Colonic mucosa (tissue), 4 donors: ENCODE results near the gene TNFRSF9. TPM values are rescaled to one million over a fixed set of nuclear protein-coding genes. Genes with fewer than 3 reads are reported as not detected.
A peak's percentile ranks its signal among the peaks of the same experiment; 100 is the strongest.

Experiments
- DNase-seq: peaks from one replicate; pipeline ENCODE4 v3.0.0-alpha.2; 2020
- H3K27ac ChIP-seq: fragments of 200-600 bp; one replicate; pipeline ENCODE4 v1.8.0; 2021
- H3K27me3 ChIP-seq: fragments of 200-600 bp; one replicate; pipeline ENCODE4 v1.8.0; 2021
- H3K36me3 ChIP-seq: fragments of 200-600 bp; one replicate; pipeline ENCODE4 v1.8.0; 2021
- H3K4me1 ChIP-seq: fragments of 200-600 bp; one replicate; pipeline ENCODE4 v1.8.0; 2021; ENCODE audit warnings: mild to moderate bottlenecking
- H3K4me3 ChIP-seq: fragments of 200-600 bp; one replicate; pipeline ENCODE4 v1.8.0; 2021
- H3K9ac ChIP-seq, 2 donors: one replicate each; pipeline ENCODE4 v1.7.0; 2013; ENCODE audit warnings: control low read depth in 2 of 2, low read depth in 2 of 2, low read length in 2 of 2
- H3K9me3 ChIP-seq: fragments of 200-600 bp; one replicate; pipeline ENCODE4 v1.8.0; 2021
- CTCF ChIP-seq: fragments of 200-600 bp; IDR thresholded peaks from one replicate; pipeline ENCODE4 v1.8.0; 2022; ENCODE audit warnings: antibody characterized with exemption, mild to moderate bottlenecking
- intact Hi-C: fragments of 100-400 bp; cut with DNase I; formaldehyde crosslinking; loops from one replicate; pipeline ENCODE4 v1.14.1; 2022
- total RNA-seq, 2 donors: library from RNA; stranded (reverse); fragmentation: NEBNext Ultra II Directional in 1 of 2; extraction: Animal tissue kit (Norgen Biotek cat#: 25700) in 1 of 2; gene quantifications; one replicate each; pipeline ENCODE4 v1.2.1, GENCODE V29; 2021
- donor health status: healthy.
- donor health status: DM: no; HTN: no; CAD: no.
- donor health status: DM: no; HTN: no; CAD: no.

Gene TNFRSF9
- total RNA-seq, 2 donors from 2014 or later: 0.17 to 0.56 TPM

GRCh38 chr1:7886405-7886745 is 54.3 kb downstream of the TNFRSF9 start:
- Histone ChIP-seq H3K27ac (no peak overlapping the region), H3K36me3 (no peaks in the 10 kb centered on the region), H3K4me3 (peak overlapping the region; percentile 15), H3K27me3 (no peaks in the 10 kb centered on the region), H3K9me3 (no peaks in the 10 kb centered on the region), H3K9ac (no peak overlapping the region), H3K4me1 (no peaks in the 10 kb centered on the region)
- intact Hi-C loops: no loop called here
- no peak for DNase-seq
- no peak for TF ChIP-seq CTCF

- no peaks in the 10 kb centered on the region for H3K4me1 ChIP-seq
- DNase-seq: peak; percentile 98
- TF ChIP-seq CTCF: no peak
- peak overlapping the region; percentile 15 for H3K4me3 ChIP-seq
- H3K27me3 ChIP-seq: no peaks in the 10 kb centered on the region
- H3K36me3 ChIP-seq: no peaks in the 10 kb centered on the region
- intact Hi-C loops: no loop called here
- no peak overlapping the region for H3K9ac ChIP-seq
- no peaks in the 10 kb centered on the region for H3K9me3 ChIP-seq
- no peak overlapping the region for H3K27ac ChIP-seq
These were observed 54.9 kb downstream of the TNFRSF9 start for GRCh38 chr1:7885513-7886404.

GRCh38 chr1:7884757-7885156 is 55.9 kb downstream of the TNFRSF9 start:
- Histone ChIP-seq H3K9ac (no peak overlapping the region), H3K27me3 (no peaks in the 10 kb centered on the region), H3K27ac (no peak overlapping the region), H3K4me3 (no peak overlapping the region), H3K4me1 (no peaks in the 10 kb centered on the region), H3K9me3 (no peaks in the 10 kb centered on the region), H3K36me3 (no peaks in the 10 kb centered on the region)
- intact Hi-C loops: no loop called here
- TF ChIP-seq CTCF: no peak
- no peak for DNase-seq

- H3K9me3 ChIP-seq: no peaks in the 10 kb centered on the region
- H3K27me3 ChIP-seq: no peaks in the 10 kb centered on the region
- H3K9ac ChIP-seq: no peak overlapping the region
These were observed 61.4 kb downstream of the TNFRSF9 start for GRCh38 chr1:7879228-7879627.

GRCh38 chr1:7878027-7878426 is 62.6 kb downstream of the TNFRSF9 start:
- Histone ChIP-seq H3K4me3 (no peak overlapping the region), H3K9ac (no peak overlapping the region), H3K9me3 (no peaks in the 10 kb centered on the region), H3K27ac (no peak overlapping the region), H3K36me3 (no peaks in the 10 kb centered on the region), H3K4me1 (no peaks in the 10 kb centered on the region), H3K27me3 (no peaks in the 10 kb centered on the region)
- intact Hi-C loops: no loop called here
- no peak for TF ChIP-seq CTCF
- no peak for DNase-seq

More at GRCh38 chr1:7879228-7879627, 61.4 kb downstream of the TNFRSF9 start:
- no peak for TF ChIP-seq CTCF
- Histone ChIP-seq H3K27ac (no peak overlapping the region), H3K36me3 (no peaks in the 10 kb centered on the region), H3K4me3 (no peak overlapping the region), H3K4me1 (no peaks in the 10 kb centered on the region)
- intact Hi-C loops: no loop called here
- DNase-seq: no peak
